Hematopoietic multipotent progenitor cell (in vitro differentiated cells): ENCODE results near the gene RAB26. TPM values are rescaled to one million over a fixed set of nuclear protein-coding genes. Genes with fewer than 3 reads are reported as not detected.
"Not testable (repeated sequence)": the region's sequence is repeated elsewhere in the genome, so short reads cannot be mapped to it uniquely, and the experiment has no call there.

Source experiments
- DNase-seq, 3 donors: peaks; one replicate each; pipeline ENCODE4 v3.0.0-alpha.2; 2011 to 2015; ENCODE audit warnings: low read depth in 2 of 3, low spot score in 2 of 3
- total RNA-seq: library from RNA; depleted of rRNA; stranded (reverse); fragments of >200 nt; gene quantifications from one replicate; pipeline ENCODE4 v1.2.3, GENCODE V29; 2012

The RAB26 gene
- 0.27 TPM for total RNA-seq

GRCh38 chr16:2147981-2148671 is at the start of gene RAB26:
Gene RAB26, plus strand, starts transcription at chr16:2148625. Its CDS starts 159 bp downstream, at chr16:2148784.
- peak in 2 of 3 donors; percentile 56 for DNase-seq

GRCh38 chr16:2101581-2101980 is 46.8 kb upstream of the RAB26 start:
- DNase-seq, result not testable (repeated sequence)

- no peak for DNase-seq
Observed at GRCh38 chr16:2102471-2102870, 46.0 kb upstream of the RAB26 start.

GRCh38 chr16:2104464-2104863 is 44.0 kb upstream of the RAB26 start:
- DNase-seq, result not testable (repeated sequence)

DNA sequence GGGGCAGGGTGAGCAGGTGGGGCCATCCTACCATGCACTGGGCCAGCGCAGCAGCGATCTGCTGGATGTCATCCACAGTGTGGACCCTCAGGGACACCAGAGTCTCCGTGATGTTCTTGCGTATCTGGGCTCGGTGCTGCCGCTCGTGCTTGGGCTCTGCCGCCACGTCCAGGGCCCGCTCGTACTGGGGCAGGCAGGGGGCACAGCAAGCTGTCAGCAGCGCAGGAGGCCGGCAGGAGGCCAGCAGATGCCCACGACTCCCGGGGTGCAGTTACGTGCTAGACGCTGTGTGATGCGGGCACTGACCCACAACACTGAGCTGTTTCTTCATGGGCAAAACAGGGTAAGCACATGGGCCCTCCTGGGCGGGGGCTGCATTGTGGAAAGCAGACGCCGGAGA is 43.1 kb upstream of the RAB26 start:
- DNase-seq, result not testable (repeated sequence)

DNA sequence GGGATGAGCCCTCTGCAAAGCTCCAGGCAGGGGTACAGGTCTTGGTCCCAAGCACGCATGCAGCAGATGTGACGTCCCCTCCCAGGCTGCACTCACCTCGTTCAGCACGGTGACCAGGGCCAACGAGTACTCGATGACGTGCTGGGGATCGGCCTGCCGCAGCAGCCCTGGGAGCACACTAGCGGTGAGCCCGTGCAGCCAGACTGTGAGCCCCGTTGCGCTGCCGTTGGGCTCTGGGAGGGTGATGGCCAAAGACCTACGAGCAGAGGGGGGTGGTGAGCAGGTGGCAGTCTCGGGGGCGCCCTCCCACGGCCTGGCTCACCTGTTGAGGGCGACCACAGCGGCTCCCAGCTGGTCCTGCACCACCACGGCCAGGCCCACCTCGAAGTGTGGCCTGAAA is 42.7 kb upstream of the RAB26 start:
- DNase-seq, result not testable (repeated sequence)

DNA sequence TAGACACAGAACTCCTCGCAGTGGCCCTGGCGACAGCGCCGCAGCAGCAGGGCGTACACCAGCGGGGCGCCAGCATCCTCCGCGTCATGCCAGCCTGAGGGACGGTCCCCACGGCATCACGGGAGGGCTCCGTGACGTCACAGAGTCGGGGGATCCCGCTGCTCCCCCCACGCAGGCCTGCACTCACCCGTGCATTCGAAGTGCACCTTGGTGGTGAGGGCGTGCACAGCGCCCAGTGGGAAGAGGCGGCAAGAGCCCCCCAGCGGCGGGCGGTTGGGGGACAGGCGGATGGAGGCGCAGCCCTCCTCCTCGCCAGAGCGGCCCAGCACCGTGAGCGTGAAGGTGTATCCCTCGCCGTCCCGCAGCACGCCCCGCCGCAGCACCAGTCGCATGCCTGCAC is 42.2 kb upstream of the RAB26 start:
- DNase-seq, result not testable (repeated sequence)

DNA sequence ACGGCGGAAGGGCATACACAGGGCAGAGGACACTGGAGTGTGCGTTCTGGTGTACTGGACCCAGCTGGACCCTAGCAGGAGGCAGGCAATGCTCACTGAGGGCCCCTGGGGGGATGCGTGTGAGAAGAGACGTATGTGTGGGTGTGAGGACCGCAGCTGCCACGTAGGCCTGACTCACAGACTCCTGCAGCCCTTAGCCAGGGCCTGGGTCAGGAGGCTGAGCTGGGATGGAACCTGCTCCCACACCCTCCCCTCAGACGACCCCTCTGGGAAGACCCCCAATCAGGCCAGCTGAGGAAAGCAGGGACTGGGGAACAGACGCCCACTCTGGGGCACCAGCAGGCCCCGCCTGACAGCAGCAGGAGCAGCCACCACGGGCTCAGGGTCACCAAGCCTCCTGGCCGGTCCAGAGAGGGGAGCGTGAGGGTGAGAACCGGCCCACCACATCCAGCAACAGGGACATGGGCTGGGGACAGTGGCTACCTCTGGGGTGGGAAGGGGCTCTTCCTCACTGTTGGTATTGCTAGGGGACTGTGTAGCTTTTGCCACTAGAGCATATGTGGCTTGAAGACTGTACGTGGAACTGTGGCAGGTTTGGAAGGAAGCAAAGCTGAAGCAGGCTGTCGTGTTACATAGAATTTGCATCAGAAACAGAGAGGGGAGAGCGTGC is 41.2 kb upstream of the RAB26 start:
- DNase-seq, result not testable (repeated sequence)

GRCh38 chr16:2107791-2108125 is 40.7 kb upstream of the RAB26 start:
- not testable (repeated sequence) for DNase-seq

GRCh38 chr16:2108446-2109270 is 39.8 kb upstream of the RAB26 start:
- not testable (repeated sequence) for DNase-seq

GRCh38 chr16:2109271-2109580 is 39.2 kb upstream of the RAB26 start:
- not testable (repeated sequence) for DNase-seq

DNA sequence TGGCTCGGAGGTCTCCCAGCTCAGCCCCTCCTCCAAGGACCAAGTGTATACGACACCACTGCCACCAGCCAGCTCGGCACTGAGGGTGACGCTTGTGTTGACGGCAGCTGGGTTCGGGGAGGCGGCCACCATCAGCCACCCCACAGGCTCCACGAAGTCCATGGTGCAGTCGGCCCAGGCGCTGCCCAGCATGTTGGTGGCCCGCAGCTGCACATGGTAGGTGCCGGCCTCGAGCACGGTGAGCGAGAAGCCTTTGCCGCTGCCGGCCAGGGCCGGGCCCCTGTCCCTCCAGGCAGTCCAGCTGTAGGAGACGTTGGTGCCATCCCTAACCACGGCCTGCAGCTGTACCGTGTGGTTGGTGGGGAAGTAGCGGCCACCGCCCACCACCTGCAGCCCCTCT is 38.6 kb upstream of the RAB26 start:
- not testable (repeated sequence) for DNase-seq

GRCh38 chr16:2110332-2111008 is 38.0 kb upstream of the RAB26 start:
- not testable (repeated sequence) for DNase-seq

- not testable (repeated sequence) for DNase-seq
Observed at GRCh38 chr16:2111009-2111353, 37.4 kb upstream of the RAB26 start.

- DNase-seq, result not testable (repeated sequence)
Observed at GRCh38 chr16:2111412-2112335, 36.8 kb upstream of the RAB26 start.

DNA sequence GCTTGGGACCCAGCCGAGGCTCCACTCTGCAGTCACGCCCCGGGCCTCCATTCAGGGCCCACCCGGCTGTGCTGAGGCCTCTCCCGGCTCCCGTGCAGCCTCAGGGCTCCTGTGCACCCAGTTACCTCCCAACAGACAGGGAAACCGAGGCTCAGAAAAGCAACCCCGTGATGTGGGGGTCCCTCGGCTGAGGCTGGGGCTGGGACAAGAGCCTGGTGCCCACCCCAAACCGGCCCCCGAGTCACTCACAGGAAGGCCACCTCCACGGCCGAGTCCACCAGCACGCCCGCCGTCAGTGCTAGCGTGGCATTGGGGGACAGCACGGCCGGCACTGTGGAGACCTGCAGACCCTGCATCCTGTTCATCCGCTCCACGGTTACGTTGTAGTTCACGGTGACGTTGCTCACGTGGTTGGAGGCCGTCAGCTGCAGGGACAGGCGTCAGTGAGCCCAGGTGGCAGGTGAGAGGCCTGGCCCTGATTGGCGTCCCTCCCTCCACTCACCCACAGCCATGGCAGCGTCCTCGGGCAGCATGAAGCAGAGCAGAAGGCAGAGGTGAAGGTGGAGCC is 35.8 kb upstream of the RAB26 start:
- DNase-seq, result not testable (repeated sequence)

DNA sequence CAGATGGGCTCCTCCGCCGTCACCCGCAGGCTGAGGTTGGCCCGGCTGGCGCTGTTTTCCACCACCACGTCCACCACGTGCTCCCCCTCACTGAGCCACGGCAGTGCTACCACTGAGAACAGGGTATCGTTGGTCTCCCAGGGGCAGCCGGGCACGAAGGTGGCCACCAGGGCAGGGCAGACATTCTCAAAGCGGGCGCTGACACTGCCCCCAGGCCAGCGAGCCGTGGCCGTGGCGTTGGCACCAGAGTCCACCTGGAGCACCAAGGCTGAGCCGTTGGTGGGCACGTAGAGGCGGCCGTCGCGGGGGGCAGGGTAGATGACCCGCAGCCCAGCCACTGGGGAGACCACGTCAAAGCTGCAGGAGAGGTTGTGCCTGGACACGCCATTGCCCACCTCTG is 34.2 kb upstream of the RAB26 start:
- not testable (repeated sequence) for DNase-seq

DNA sequence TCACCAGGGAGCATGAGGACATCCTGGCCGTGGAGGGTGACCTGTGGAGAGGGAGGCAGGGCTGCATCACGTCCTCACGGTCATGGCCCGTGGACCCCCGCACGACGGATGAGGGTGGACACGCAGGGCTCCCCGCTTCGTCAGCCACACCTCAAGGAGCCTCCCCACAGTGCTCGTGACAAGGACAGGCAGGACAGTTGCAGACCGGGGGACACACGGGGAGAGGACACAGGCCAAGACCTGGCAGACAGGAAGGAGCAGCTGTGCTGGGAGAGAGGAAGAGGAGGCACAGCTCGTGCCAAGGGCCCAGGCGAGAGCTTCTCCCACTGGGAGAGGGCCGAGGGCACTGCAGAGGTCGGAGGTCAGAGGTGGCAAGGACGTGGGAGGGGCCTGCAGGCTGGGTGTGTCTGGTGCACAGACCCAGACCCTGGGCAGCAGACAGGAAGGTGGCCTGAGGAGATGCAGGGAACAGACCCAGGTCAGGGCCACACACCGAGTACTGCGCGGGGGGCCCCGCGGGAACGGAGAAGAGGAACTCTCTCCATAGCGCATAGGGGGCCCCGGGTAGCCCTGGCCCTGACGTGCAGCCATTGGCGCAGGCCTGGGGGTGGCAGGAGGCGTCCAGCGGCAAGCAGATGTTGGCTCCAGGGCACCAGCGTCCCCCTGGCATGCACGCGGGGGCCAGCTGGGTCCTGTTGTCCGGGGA is 33.4 kb upstream of the RAB26 start:
- not testable (repeated sequence) for DNase-seq

- DNase-seq, result no peak
Observed at GRCh38 chr16:2115591-2115973, 32.8 kb upstream of the RAB26 start.
